ENCODE data around the gene OPA1.

OPA1 gene

GRCh38 chr3:193722566-193722965, 129.6 kb downstream of the OPA1 start:
- TF ChIP-seq EP300 (IDR thresholded peaks at IDR 0.05; ENCODE audit: borderline replicate concordance), result no peak
- TF ChIP-seq USF1 (IDR thresholded peaks at IDR 0.05), result no peak
- TF ChIP-seq TEAD4 (IDR thresholded peaks at IDR 0.05), result no peak
- TF ChIP-seq FOXM1 (IDR thresholded peaks at IDR 0.05; ENCODE audit: borderline replicate concordance, low read depth), result no peak
- no peak for TF ChIP-seq EGR1 (IDR thresholded peaks at IDR 0.05)
- TF ChIP-seq TCF12 (IDR thresholded peaks at IDR 0.05; ENCODE audit: low read depth), result no peak
- TF ChIP-seq ZBTB7A (IDR thresholded peaks at IDR 0.05; ENCODE audit: low read depth), result no peak
- TF ChIP-seq CEBPB (IDR thresholded peaks at IDR 0.05), result no peak
- no peak for TF ChIP-seq REST (IDR thresholded peaks at IDR 0.05; ENCODE audit: low read depth)
- no peak for TF ChIP-seq NFIC (IDR thresholded peaks at IDR 0.05)
- TF ChIP-seq TAF1 (IDR thresholded peaks at IDR 0.05; ENCODE audit: low read depth), result no peak
- no peak for TF ChIP-seq YY1 (IDR thresholded peaks at IDR 0.05; ENCODE audit: low read depth)
- no peak for TF ChIP-seq CREB1 (IDR thresholded peaks at IDR 0.05; ENCODE audit: low read depth)
- no peak for TF ChIP-seq RAD21 (IDR thresholded peaks at IDR 0.05; ENCODE audit: low read depth)
- no peak for TF ChIP-seq MAX (IDR thresholded peaks at IDR 0.05)

GRCh38 chr3:193727089-193727488, 134.1 kb downstream of the OPA1 start:
- TF ChIP-seq EP300 (IDR thresholded peaks at IDR 0.05; ENCODE audit: borderline replicate concordance), result no peak
- TF ChIP-seq CREB1 (IDR thresholded peaks at IDR 0.05; ENCODE audit: low read depth), result no peak
- no peak for TF ChIP-seq EGR1 (IDR thresholded peaks at IDR 0.05)
- TF ChIP-seq TCF12 (IDR thresholded peaks at IDR 0.05; ENCODE audit: low read depth), result no peak
- no peak for TF ChIP-seq ZBTB7A (IDR thresholded peaks at IDR 0.05; ENCODE audit: low read depth)
- no peak for TF ChIP-seq TAF1 (IDR thresholded peaks at IDR 0.05; ENCODE audit: low read depth)
- TF ChIP-seq CEBPB (IDR thresholded peaks at IDR 0.05), result no peak
- no peak for TF ChIP-seq NFIC (IDR thresholded peaks at IDR 0.05)
- TF ChIP-seq YY1 (IDR thresholded peaks at IDR 0.05; ENCODE audit: low read depth), result no peak
- TF ChIP-seq FOXM1 (IDR thresholded peaks at IDR 0.05; ENCODE audit: borderline replicate concordance, low read depth), result no peak
- no peak for TF ChIP-seq MAX (IDR thresholded peaks at IDR 0.05)

- TF ChIP-seq EGR1 (IDR thresholded peaks at IDR 0.05) (no peak), FOXM1 (IDR thresholded peaks at IDR 0.05; ENCODE audit: borderline replicate concordance, low read depth) (no peak), TEAD4 (IDR thresholded peaks at IDR 0.05) (no peak), NFIC (IDR thresholded peaks at IDR 0.05) (no peak), TAF1 (IDR thresholded peaks at IDR 0.05; ENCODE audit: low read depth) (no peak), EP300 (IDR thresholded peaks at IDR 0.05; ENCODE audit: borderline replicate concordance) (no peak), CREB1 (IDR thresholded peaks at IDR 0.05; ENCODE audit: low read depth) (no peak), RAD21 (IDR thresholded peaks at IDR 0.05; ENCODE audit: low read depth) (no peak), TCF12 (IDR thresholded peaks at IDR 0.05; ENCODE audit: low read depth) (no peak), ZBTB7A (IDR thresholded peaks at IDR 0.05; ENCODE audit: low read depth) (no peak), USF1 (IDR thresholded peaks at IDR 0.05) (no peak), REST (IDR thresholded peaks at IDR 0.05; ENCODE audit: low read depth) (no peak), YY1 (IDR thresholded peaks at IDR 0.05; ENCODE audit: low read depth) (no peak)
Observed at GRCh38 chr3:193728429-193729087, 135.6 kb downstream of the OPA1 start.

- TF ChIP-seq ZBTB7A (IDR thresholded peaks at IDR 0.05; ENCODE audit: low read depth), result no peak
- TF ChIP-seq EP300 (IDR thresholded peaks at IDR 0.05; ENCODE audit: borderline replicate concordance), result no peak
- TF ChIP-seq CEBPB (IDR thresholded peaks at IDR 0.05), result no peak
- no peak for TF ChIP-seq TAF1 (IDR thresholded peaks at IDR 0.05; ENCODE audit: low read depth)
- TF ChIP-seq CREB1 (IDR thresholded peaks at IDR 0.05; ENCODE audit: low read depth), result no peak
- TF ChIP-seq TCF12 (IDR thresholded peaks at IDR 0.05; ENCODE audit: low read depth), result no peak
- no peak for TF ChIP-seq MAX (IDR thresholded peaks at IDR 0.05)
- TF ChIP-seq NFIC (IDR thresholded peaks at IDR 0.05), result no peak
Observed at GRCh38 chr3:193729088-193729465, 136.1 kb downstream of the OPA1 start.

GRCh38 chr3:193729601-193730000, 136.6 kb downstream of the OPA1 start:
- no peak for TF ChIP-seq TEAD4 (IDR thresholded peaks at IDR 0.05)
- TF ChIP-seq ZBTB7A (IDR thresholded peaks at IDR 0.05; ENCODE audit: low read depth), result no peak
- no peak for TF ChIP-seq USF1 (IDR thresholded peaks at IDR 0.05)
- no peak for TF ChIP-seq RAD21 (IDR thresholded peaks at IDR 0.05; ENCODE audit: low read depth)
- TF ChIP-seq EP300 (IDR thresholded peaks at IDR 0.05; ENCODE audit: borderline replicate concordance), result no peak
- TF ChIP-seq MAX (IDR thresholded peaks at IDR 0.05), result no peak
- no peak for TF ChIP-seq REST (IDR thresholded peaks at IDR 0.05; ENCODE audit: low read depth)
- no peak for TF ChIP-seq TAF1 (IDR thresholded peaks at IDR 0.05; ENCODE audit: low read depth)
- no peak for TF ChIP-seq EGR1 (IDR thresholded peaks at IDR 0.05)
- no peak for TF ChIP-seq CREB1 (IDR thresholded peaks at IDR 0.05; ENCODE audit: low read depth)
- TF ChIP-seq NFIC (IDR thresholded peaks at IDR 0.05), result no peak
- no peak for TF ChIP-seq TCF12 (IDR thresholded peaks at IDR 0.05; ENCODE audit: low read depth)
- no peak for TF ChIP-seq YY1 (IDR thresholded peaks at IDR 0.05; ENCODE audit: low read depth)
- TF ChIP-seq CEBPB (IDR thresholded peaks at IDR 0.05), result no peak
- TF ChIP-seq FOXM1 (IDR thresholded peaks at IDR 0.05; ENCODE audit: borderline replicate concordance, low read depth), result no peak
